HTR-8/SVneo (cell line): ENCODE results near the gene TMEM150C.
"Not testable (repeated sequence)": the region's sequence is repeated elsewhere in the genome, so short reads cannot be mapped to it uniquely, and the experiment has no call there.

ENCODE experiments used
- DNase-seq: peaks from one replicate; pipeline ENCODE4 v3.0.0; 2011; ENCODE audit warnings: low spot score, mixed read lengths; ENCODE audit not compliant: insufficient read length
- FAIRE-seq: peaks from 2 replicates; lab custom pipeline; 2011; peaks lifted over from hg19 to GRCh38; lab: Jason Lieb, UNC

The TMEM150C gene

DNA sequence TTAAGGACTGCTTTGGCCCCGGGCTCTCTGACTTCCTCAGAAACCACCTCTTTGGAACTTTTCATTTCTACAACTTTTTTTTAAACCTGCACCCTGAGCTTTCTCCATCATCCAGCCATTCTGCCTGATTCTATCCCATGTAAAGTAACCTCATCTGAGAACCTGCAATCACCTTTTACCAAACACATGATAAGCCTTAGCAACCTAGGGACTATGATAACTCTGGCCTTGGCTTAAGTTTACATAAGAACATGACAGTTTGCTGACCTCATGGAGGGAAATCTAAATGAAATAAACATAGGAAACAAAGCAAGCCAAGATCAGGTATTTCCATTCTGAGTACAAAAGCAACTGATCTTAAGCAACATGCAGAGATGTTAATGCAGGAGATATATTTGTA lies 15.7 kb upstream of the TMEM150C start:
- FAIRE-seq (no peak), DNase-seq (no peak)

DNA sequence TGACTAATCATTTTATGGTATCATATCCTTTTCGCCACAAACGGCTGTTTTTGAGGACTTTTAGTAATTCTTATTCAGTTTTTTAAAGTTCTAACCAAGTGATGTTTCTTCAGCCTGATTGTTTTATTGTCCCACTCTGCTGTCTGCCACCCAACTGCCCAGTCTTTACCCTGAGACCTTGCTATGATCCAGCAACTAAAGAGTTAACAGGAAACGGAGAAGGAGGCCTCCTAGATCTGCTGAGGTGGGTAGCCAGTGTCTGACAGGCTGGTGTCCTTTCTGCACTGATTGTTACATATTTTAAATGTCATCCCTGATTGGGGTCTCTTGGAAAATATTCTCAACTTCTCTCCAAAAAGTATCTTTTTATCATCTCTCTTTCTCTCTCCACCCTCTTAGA lies 7.9 kb upstream of the TMEM150C start:
- FAIRE-seq: no peak
- DNase-seq: no peak

DNA sequence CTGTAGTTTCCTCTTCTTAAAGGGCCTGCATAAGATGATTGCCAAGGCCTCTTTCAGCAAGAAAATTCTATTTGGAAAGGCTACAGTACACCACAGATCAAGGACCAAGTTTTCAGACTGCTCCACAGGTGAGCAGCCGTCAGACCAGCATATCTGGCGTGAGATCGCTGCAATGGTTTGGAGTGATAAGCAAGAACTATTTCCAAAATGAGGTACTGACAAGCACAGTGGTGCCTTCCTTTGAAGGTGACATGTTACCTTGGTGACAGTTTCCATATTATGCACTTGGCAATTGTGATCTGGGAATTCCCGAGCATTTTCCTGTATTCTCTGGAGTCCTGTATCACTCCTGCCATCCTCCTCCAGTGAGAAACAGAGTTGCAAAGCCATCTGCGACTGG lies 7.3 kb upstream of the TMEM150C start:
- no peak for DNase-seq
- no peak for FAIRE-seq

DNA sequence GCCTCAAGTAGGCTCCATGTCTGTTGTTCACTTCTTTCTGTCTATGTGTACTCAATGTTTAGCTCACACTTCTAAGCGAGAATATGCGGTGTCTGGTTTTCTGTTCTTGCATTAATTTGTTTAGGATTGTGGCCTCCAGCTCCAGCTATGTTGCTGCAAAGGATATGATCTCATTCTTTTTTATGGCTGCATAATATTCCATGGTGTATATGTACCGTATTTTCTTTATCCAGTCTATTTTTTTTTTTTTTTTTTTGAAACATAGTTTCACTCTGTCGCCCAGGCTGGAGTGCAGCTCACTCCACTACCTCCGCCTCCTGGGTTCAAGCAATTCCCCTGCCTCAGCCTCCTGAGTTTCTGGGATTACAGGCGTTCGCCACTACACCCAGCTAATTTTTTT lies 5.7 kb upstream of the TMEM150C start:
- DNase-seq (no peak), FAIRE-seq (no peak)

DNA sequence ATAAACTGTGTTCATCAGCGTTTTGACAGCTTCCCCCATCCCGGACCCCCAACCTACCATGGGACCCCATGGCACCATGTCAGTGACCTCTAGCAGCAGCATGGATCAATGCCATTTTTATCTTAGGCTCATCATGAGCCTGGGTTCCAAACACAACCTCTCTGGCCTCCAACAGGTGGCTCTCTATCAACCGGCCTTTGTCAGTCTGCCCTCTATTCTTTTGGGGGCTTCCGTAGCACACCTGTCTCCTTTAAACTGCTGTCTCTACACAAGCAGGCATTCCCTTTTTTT lies 721 bp upstream of the TMEM150C start:
- FAIRE-seq: no peak
- no peak for DNase-seq

DNA sequence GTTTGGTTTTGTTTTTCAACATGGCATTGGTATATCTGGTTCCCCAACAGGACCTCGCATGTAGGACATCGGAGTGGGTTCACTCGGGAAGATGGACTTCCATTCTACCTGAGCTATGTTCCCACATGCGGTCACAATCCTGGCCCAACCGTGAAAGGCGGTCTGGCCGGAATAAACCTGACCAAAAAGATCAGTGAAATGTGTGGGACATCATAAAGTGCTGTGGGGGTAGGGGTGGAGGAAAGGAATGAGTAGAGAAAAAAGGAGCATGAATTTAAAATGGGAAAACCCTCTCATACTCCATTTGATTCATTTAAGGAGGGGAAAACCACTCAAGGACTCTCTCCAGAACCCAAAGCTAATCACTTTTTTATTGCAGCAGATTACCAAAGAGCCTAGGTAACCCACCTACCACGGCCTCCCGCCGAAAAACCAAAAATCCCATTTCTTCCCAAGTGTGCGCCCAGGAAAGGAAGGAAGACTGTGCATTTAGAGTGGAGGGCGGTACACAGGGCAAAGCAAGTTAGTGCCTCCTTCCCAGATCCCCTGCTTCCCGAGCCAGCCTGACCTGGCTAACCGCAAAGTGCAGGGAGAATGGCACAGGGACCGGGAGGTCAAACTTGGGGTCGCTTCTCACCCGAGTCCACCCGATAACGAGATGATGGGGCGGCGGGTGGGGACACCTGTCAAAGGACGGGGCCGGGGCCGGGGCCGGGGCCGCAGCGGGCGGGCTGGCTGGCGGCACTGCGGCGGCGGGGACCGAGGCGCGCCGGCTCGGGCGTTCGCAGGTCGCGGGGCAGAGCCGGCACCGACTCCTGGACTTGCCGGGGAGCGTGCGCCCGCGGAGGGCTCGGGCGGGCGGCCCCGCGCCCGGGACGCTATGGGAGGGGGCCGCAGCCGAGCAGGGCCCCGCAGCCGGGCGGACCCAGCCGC lies 669 bp downstream of the TMEM150C start:
- DNase-seq: no peak
- no peak for FAIRE-seq

DNA sequence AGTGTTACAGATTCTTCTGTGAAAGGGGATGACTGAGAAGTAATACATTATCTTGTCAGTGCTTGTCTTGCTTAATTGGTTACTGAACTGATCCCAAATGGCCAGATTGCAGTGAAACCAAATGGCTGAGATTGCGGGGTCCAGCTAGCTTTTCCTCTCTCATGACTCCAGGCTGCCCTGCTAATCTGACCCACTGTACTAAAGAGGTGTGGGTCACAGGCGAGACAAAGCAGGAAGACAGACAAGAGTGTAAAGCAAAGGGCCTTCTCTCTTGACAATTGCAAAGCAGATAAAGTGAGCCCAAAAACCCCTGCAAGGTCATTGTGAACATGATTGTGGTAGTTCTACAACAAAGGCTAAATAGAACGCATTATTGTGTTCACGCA lies 2.1 kb downstream of the TMEM150C start:
- no peak for DNase-seq
- FAIRE-seq: no peak

DNA sequence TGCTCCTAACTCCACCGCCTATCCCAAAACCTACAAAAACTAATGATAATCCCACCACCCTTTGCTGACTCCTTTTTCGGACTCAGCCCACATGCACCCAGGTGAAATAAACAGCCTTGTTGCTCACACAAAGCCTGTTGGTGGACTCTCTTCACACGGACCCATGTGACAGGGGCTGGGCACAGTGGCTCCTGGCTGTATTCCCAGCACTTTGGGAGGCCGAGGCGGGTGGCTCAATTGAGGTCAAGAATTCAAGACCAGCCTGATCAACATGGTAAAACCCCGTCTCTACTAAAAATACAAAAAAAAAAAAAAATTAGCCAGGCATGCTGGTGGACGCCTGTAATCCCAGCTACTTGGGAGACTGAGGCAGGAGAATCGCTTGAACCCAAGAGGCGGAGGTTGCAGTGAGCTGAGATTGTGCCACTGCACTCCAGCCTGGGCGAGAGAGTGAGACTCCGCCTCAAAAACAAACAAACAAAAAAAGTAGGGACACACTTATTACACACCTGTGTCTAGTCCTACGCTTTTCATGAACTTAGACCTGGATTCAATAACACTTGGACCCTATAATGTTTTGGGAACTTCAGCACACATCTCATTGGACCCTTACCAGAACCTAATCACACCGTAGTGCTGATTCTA lies 2.6 kb downstream of the TMEM150C start:
- DNase-seq, FAIRE-seq: not testable (repeated sequence)

DNA sequence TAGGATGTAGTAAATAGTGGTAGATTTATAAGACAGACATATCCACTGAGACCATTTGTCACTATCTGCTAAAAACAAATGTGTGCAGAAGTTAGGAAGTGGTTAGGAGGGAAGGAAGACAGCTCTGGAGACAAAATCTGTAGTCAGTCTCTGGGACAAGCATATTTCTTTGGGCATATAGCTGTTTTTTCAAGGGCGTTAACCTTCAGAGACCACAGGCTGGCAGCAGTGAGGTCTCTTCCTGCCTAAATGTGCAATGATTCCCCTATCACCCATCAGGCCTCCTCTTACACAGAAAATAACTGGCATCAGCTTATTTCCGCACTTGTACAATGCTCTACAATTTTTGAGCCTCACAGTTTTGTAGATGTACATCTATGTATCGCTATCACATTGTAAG lies 6.5 kb downstream of the TMEM150C start:
- no peak for FAIRE-seq

DNA sequence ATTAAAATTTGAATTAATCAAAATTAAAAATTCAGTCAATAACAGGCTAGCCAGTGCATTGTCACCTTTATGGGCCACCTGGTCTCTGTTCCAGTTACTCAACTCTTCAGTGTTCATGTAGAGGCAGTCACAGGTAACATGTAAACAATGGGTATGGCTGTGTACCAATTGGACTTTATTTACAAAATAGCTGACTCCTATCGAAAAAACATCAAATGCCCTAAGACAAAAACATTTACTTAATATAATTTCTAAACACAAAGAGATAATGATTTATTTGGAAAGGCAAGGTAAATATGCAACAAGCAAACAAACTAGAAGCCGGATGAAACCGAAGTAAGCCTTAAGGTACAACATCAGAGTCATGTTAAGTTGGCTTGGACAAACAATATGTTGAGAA lies 8.8 kb downstream of the TMEM150C start:
- no peak for FAIRE-seq
- DNase-seq: no peak

More for the DNA sequence above, 6.5 kb downstream of the TMEM150C start:
- DNase-seq: no peak

DNA sequence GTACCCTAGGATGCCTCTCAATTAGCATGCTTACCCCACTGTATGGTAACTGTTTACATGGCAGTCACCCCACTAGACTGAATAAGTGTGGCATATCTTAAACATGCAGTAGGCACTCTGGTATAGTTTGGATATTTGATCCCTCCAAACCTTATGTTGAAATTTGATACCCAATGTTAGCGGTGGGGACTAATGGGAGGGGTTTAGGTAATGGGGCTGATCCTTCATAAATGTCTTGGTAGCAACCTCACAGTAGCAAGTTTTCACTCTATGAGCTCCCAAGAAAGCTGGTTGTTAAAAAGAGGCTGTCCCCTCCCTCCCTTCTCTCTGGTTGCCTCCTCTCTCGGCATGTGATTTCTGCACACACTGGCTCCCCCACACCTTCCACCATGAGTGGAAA lies 10.1 kb downstream of the TMEM150C start:
- no peak for FAIRE-seq
- DNase-seq: no peak

DNA sequence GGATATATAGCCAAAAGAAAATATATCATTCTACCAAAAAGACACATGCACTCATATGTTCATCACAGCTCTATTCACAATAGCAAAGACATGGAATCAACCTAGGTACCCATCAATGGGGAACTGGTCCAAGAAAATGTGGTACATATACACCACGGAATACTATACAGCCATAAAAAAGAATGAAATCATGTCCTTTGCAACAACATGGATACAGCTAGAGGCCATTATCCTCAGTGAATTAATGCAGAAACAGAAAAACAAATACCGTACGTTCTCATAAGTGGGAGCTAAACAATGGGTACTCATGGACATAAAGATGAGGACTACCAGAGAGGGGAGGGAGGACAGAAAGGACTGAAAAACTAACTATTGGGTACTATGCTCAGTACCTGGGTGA lies 13.9 kb downstream of the TMEM150C start:
- FAIRE-seq, DNase-seq: not testable (repeated sequence)

DNA sequence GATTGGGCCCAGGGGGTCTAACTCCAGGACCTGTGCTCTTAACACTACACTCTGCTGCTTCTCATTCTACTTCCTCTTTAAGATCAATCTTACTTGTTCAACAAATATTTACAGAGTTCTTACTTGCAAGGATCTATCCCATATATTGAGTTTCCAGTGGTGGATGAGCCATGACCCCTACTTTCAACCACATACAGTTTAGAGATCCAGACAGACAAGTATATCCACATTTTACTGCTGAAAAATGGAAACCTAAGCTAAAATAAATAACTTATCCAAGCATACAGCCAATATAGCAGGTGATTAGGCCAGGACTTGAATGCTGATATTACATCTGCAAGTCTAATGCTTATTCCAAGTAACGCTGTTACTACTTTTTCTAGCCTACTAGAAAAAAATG lies 18.7 kb downstream of the TMEM150C start:
- FAIRE-seq (no peak), DNase-seq (no peak)

DNA sequence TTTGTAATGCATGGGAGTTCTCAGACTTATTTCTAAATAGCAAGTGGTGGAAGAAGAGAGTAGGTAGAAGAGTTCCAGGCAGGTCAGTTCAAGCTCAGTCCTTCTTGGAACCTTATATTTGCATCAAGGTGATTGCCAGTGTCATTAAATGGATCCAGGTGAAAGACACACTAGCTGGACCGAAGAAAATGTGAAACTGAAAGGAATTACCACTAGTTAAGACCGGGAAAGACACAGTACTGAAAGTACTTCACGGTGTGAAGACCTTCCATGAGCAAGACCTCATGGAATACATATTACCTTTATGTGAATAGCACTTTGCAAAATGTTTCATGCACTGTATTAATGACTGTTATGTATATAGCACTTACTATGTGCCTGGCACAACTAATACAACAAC lies 19.1 kb downstream of the TMEM150C start:
- no peak for DNase-seq
- FAIRE-seq: no peak

DNA sequence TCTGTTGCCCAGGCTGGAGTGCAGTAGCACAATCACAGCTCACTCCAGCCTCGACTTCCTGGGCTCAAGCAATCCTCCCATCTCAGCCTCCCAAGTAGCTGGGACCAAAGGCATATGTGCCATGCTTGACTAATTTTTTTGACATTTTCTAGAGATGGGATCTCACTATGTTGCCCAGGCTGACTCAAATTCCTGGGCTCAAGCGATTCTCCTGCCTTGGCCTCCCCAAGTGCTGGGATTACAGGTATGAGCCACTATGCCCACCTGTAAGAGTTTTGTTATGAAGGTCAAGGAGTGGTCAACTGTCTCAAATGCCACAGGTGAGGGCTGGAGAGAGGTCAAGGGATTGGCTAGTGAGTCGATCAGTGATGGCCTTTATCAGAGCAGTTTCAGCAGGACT lies 32.5 kb downstream of the TMEM150C start:
- DNase-seq (no peak), FAIRE-seq (no peak)

DNA sequence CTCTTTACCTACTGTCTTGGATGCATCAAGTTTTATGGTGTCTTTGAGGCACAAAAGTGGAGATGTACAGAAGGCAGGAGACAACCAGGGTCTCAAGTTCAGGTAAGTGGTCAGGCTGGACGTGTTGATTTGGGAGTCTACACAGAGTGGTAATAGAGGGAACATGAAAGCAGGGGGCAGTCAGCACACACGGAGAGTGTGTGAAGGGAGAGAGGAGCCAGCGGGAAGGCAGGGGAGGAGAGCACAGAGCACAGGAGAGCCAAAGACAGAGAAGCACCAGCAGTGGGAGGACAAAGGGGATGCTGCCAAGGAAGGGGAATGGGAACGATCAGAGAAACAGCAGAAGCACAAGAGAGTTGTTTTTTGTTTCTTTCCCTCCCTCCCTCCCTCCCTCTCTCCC lies 32.9 kb downstream of the TMEM150C start:
- DNase-seq: no peak
- no peak for FAIRE-seq

DNA sequence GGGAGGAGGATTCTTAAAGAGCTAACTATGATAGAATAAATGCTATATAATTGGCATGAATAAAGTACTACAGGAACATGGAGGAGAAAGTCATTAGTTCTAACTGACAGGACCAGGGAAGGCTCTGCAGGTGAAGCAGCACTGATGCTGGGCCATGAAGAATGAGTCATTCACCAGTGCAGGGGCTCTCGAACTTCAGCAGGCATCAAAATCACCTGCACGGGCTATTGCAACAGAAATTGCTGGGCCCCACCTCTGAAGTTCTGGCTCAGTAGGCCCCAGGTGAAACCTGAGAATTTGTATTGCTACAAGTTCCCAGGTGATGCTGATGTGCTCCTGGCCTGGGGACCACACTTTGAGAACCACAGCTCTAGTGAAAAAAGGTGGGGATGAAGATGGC lies 33.7 kb downstream of the TMEM150C start:
- DNase-seq (no peak), FAIRE-seq (no peak)

DNA sequence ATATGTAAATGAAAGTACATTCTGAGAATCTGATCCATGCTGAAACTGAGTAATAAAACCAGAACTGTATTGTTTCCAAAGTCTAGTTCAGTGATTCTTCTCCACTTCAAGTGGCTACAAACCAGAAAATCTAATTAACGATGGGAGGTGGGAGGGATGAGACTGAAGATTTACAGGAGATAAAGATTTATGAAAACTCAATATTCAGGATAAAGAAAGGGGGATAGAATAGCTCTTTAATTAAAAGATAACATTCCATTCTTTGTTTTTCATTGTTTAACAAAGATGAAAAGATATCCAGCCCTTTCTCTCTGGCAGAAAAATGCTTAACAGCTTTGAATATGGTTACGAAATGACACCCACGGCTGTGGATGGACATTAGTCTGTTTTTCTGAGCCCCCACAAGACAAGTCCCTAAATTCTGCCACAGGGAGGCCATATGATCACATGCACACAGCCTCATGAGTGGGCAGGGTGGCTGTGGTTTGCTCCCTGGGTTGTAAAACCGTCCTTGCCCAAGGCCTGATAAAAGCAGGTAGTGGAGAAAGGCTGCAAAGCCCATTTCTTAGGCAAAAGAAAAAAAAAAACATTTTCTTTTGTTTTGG lies 36.4 kb downstream of the TMEM150C start:
- no peak for FAIRE-seq
- DNase-seq: no peak

DNA sequence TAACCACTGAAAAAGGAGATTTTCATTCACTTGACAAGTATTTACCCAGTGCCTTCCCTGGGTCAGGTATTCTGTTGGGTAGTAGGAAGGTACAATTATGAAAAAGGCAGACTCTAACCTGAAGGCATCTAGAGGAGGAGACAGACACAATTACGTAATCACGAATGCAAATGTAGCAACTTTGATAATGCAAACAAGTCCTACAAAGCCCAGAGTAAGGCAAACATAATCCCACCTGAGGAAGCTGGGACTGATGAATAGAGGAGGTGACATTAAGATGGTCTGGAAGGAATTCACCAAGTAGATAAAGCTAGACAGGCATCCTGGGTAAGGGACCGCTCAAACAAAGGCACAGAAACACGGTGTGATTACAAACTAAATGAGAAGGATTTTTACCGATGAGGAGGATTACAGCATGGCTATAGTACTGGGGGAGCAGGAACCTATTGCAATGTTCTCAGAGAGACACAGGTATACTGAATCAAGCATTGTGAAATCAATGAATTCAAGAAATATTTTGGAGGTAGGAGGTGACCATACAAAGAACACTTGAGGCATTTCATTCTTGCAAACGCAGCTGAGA lies 37.1 kb downstream of the TMEM150C start:
- FAIRE-seq (no peak), DNase-seq (no peak)

DNA sequence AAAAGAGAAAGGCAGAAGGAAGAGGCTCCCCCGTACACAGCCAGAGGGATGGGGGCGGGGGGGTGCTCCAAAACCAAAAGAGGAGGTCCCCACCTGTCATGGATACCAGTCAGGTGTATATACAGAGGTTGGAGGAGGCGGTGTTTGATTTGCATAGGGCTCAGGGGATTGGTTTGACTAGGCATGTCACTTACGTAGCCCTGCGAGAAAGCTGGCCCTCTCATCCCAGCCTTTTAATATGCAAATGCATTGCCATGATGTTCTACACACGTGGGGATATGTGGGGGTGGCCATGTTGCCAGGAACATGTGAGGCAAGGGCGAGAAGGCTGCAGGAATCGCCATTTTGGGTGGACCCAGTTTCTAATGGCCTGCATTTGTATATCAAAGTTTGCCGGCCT lies 38.6 kb downstream of the TMEM150C start:
- FAIRE-seq (no peak), DNase-seq (no peak)

DNA sequence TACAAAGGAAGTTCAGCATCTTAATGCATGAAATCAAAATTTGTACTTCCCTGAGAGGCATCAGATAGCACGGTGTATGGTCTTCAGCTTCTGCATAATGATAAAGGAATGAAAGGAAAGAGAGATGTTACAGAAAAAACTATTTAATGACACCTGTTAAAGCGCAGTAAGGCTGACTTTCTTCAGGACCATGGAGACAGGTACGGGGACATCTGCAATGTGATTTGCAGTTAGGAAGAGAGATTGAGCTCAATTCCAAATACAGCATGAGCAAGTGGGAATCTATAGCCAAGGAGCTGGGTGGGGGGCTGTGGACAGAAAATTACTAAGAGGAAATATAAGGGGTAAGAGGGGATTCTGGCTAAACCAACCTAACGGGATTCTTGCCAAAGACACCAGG lies 39.3 kb downstream of the TMEM150C start:
- DNase-seq (no peak), FAIRE-seq (no peak)
